Stimulated activated CD8-positive, alpha-beta memory T cell treated with anti-CD3 and anti-CD28 coated beads, Interleukin-2, amount 100 ng/mL, for 1 hour (primary cell): ENCODE results near the gene DAZL.
"Not testable (repeated sequence)": the region's sequence is repeated elsewhere in the genome, so short reads cannot be mapped to it uniquely, and the experiment has no call there.

Experiments used
- DNase-seq, 2 donors: peaks; one replicate each; pipeline ENCODE4 v3.0.0-alpha.2; 2020; ENCODE audit warnings: low read depth in 2 of 2

DAZL gene

GRCh38 chr3:16604887-16605602 lies at the start of gene DAZL:
Gene DAZL, minus strand, starts transcription at chr3:16605423. Its CDS starts 218 bp downstream, at chr3:16605205.
- DNase-seq: no peak

GRCh38 chr3:16654976-16655375 lies 49.8 kb upstream of the DAZL start:
- DNase-seq: no peak

- DNase-seq: no peak
Measured at GRCh38 chr3:16653712-16654111, 48.5 kb upstream of the DAZL start.

- DNase-seq: no peak
Measured at GRCh38 chr3:16647668-16648067, 42.4 kb upstream of the DAZL start.

- no peak for DNase-seq
Measured at GRCh38 chr3:16639806-16640205, 34.6 kb upstream of the DAZL start.

GRCh38 chr3:16633948-16634347 lies 28.7 kb upstream of the DAZL start:
- no peak for DNase-seq

- DNase-seq: no peak
Measured at GRCh38 chr3:16632395-16632794, 27.2 kb upstream of the DAZL start.

- DNase-seq: no peak
Measured at GRCh38 chr3:16618721-16619120, 13.5 kb upstream of the DAZL start.

GRCh38 chr3:16617155-16617554 lies 11.9 kb upstream of the DAZL start:
- not testable (repeated sequence) for DNase-seq

- no peak for DNase-seq
Measured at GRCh38 chr3:16616083-16616482, 10.9 kb upstream of the DAZL start.

GRCh38 chr3:16614033-16615031 lies 9.1 kb upstream of the DAZL start:
- no peak for DNase-seq

- no peak for DNase-seq
Measured at GRCh38 chr3:16609927-16610580, 4.8 kb upstream of the DAZL start.

GRCh38 chr3:16608816-16609215 lies 3.6 kb upstream of the DAZL start:
- DNase-seq: no peak

- DNase-seq: no peak
Measured at GRCh38 chr3:16607718-16608117, 2.5 kb upstream of the DAZL start.

GRCh38 chr3:16606398-16606797 lies 1.2 kb upstream of the DAZL start:
- no peak for DNase-seq

- DNase-seq: no peak
Measured at GRCh38 chr3:16605966-16606365, 743 bp upstream of the DAZL start.

GRCh38 chr3:16604433-16604832 lies 790 bp downstream of the DAZL start:
- no peak for DNase-seq

- no peak for DNase-seq
Measured at GRCh38 chr3:16601537-16602005, 3.7 kb downstream of the DAZL start.

GRCh38 chr3:16600780-16601536 lies 4.3 kb downstream of the DAZL start:
- DNase-seq: peak; percentile 62 to 73

- DNase-seq: no peak
Measured at GRCh38 chr3:16599694-16600093, 5.5 kb downstream of the DAZL start.

GRCh38 chr3:16596352-16597032 lies 8.7 kb downstream of the DAZL start:
- DNase-seq: no peak
